Memory B cell (primary cell): ENCODE measurements around the gene AGBL4.

ENCODE experiments used
- ATAC-seq: fragments of 150-1000 bp; cut with Tn5 transposase; 2 replicates; pipeline ENCODE4 v1.10.0; 2021; ENCODE audit warnings: low read depth, mild to moderate bottlenecking, moderate library complexity
- DNase-seq, 2 donors: peaks; one replicate each; pipeline ENCODE4 v3.0.0; 2022; ENCODE audit warnings: low spot score in 2 of 2
- H3K27ac Mint-ChIP-seq: one replicate; pipeline ENCODE4 v1.8.0; 2022; ENCODE audit warnings: mild to moderate bottlenecking, moderate library complexity, mixed read lengths
- H3K27me3 Mint-ChIP-seq: one replicate; pipeline ENCODE4 v1.8.0; 2022; ENCODE audit warnings: mixed read lengths
- H3K36me3 Mint-ChIP-seq: one replicate; pipeline ENCODE4 v1.8.0; 2022; ENCODE audit warnings: mild to moderate bottlenecking, mixed read lengths
- H3K4me1 Mint-ChIP-seq: one replicate; pipeline ENCODE4 v1.8.0; 2022; ENCODE audit warnings: mixed read lengths
- H3K4me3 Mint-ChIP-seq: one replicate; pipeline ENCODE4 v1.8.0; 2022; ENCODE audit warnings: mild to moderate bottlenecking, moderate library complexity, mixed read lengths
- H3K9me3 Mint-ChIP-seq: one replicate; pipeline ENCODE4 v1.8.0; 2022; ENCODE audit warnings: mixed read lengths

Gene AGBL4

DNA sequence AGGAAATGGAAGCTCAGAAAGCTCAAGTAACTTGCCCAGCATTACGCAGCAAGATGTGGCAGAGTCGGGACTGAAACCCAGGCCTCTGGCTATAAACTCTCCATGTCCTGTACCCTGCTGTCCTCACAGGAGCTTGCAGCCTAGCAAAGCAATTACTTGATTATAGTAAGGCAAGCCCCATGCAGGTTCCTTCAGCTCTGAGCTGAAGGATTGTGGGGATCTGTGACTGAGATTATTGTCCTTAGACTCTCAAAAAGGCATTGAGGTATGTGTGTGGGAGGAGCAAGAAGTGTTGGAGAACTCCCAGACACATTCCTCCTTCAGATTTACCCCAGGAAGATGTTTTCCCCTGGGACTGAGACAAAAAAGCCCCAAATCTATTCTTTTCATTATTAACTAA is 1427.7 kb downstream of the AGBL4 start:
- DNase-seq = no peak
- Mint-ChIP-seq H3K27ac (no peak overlapping the region), H3K9me3 (no peaks in the 10 kb centered on the region), H3K36me3 (no peaks in the 10 kb centered on the region), H3K27me3 (peaks cover 2% of the 10 kb centered on the region), H3K4me1 (no peaks in the 10 kb centered on the region), H3K4me3 (no peak overlapping the region)
- ATAC-seq = no peak

DNA sequence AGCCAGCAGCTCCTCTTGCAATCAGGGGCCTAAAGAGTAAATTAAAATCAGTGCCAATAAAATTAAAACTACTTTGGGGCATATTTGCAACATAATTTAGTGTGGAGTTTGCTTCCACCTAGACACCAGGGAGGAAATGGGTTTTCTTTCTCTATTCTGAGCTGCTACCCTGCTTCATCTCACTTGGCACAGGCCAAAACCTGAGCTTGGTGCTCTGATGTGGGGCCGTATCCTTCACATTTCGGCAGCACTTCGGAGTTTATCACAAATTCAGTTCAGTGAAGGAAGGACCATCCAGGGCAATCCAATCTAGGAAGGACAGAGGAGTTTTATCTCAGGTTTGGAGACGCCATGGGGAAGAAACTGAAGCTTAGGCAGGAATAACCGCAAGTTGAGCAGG is 1428.1 kb downstream of the AGBL4 start:
- Mint-ChIP-seq H3K27me3 (peaks cover 2% of the 10 kb centered on the region), H3K4me3 (no peak overlapping the region), H3K9me3 (no peaks in the 10 kb centered on the region), H3K4me1 (no peaks in the 10 kb centered on the region), H3K27ac (no peak overlapping the region), H3K36me3 (no peaks in the 10 kb centered on the region)
- DNase-seq (no peak), ATAC-seq (no peak)

DNA sequence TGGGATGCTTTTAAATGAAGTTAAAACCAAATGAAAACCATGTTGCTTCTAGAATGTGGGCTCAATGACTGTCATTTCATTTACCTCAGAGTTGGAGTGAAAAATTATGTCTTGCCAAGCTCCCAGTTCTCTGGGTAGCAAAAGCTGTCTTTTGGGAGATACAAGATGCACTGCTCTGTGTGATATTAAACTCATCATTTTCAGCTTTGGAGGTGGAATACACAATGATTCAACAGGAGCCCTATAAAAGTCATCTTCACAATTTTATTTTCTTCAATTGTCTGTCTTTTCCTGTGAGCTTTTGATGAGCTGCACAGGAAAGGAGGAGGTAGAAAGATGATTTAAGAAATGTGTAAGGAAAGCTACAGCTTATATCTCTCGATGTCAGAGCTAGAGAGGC is 1431.4 kb downstream of the AGBL4 start:
- no peaks in the 10 kb centered on the region for H3K9me3 Mint-ChIP-seq
- no peaks in the 10 kb centered on the region for H3K36me3 Mint-ChIP-seq
- H3K4me3 Mint-ChIP-seq = no peak overlapping the region
- H3K27me3 Mint-ChIP-seq = peaks cover 3% of the 10 kb centered on the region
- DNase-seq = no peak
- H3K4me1 Mint-ChIP-seq = no peaks in the 10 kb centered on the region
- no peak for ATAC-seq
- H3K27ac Mint-ChIP-seq = no peak overlapping the region

DNA sequence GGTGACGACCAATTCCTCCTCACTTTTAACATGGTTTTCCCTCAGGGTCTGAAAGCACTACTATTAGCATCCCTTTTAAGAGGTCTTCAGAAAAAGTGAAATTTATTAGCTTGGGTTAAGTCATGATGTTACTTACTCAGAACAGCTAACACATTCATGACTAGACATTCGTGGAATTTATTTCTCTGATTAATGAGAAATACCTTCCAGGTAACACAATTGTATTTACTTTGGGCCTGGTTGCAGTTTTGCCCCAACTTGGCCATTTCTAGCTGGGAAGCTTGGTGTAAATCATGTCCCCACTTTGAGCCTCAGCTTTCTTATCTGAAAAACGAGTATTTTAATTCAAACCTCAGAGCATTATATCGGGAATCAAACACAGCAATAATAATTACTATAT is 1432.6 kb downstream of the AGBL4 start:
- Mint-ChIP-seq H3K4me3 (no peak overlapping the region), H3K9me3 (no peaks in the 10 kb centered on the region), H3K27me3 (peaks cover 7% of the 10 kb centered on the region), H3K4me1 (no peaks in the 10 kb centered on the region), H3K27ac (no peak overlapping the region), H3K36me3 (peaks cover 3% of the 10 kb centered on the region)
- DNase-seq (no peak), ATAC-seq (no peak)

DNA sequence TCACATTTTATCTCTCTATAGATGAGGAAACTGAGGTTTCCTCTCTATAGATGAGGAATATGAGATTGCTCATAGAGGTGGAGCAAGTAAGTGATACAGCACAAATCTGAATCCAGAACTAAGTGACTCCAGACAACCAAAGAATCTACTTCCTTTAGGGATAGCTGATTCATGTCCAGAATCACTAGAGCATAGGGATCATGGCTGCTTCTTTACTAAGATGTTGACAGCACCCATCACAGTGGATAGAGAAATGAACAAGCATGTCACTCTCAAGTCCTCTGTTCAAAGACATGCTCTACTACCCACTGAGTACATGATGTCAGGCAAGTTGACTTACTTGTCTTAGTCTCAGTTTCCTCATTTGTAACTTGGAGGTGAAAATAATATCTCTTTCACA is 1435.7 kb downstream of the AGBL4 start:
- no peaks in the 10 kb centered on the region for H3K4me1 Mint-ChIP-seq
- H3K27ac Mint-ChIP-seq = no peak overlapping the region
- no peak overlapping the region for H3K4me3 Mint-ChIP-seq
- ATAC-seq (no peak), DNase-seq (no peak)
- peaks cover 3% of the 10 kb centered on the region for H3K36me3 Mint-ChIP-seq
- no peaks in the 10 kb centered on the region for H3K9me3 Mint-ChIP-seq
- peaks cover 9% of the 10 kb centered on the region for H3K27me3 Mint-ChIP-seq

DNA sequence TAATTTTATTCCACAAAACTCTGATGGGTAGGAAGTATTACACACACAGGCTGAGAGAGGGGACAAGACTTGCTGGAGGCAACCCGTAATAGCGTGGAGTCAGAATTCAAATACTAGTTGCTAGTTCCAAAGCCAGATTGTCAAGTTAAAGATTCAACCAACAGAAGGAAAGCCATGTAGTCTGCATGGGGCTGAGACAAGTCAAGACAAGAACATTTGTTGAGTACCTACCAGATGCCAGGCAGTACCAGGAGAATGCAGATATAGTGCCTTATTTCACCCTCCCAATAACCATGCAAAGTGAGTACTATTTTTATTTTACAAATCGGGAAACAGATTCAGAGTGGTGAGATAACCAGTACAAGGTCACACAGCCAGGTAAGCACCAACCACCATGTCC is 1441.3 kb downstream of the AGBL4 start:
- ATAC-seq = no peak
- Mint-ChIP-seq H3K36me3 (peaks cover 3% of the 10 kb centered on the region), H3K4me1 (no peaks in the 10 kb centered on the region), H3K4me3 (no peak overlapping the region), H3K27me3 (peaks cover 7% of the 10 kb centered on the region), H3K9me3 (no peaks in the 10 kb centered on the region), H3K27ac (no peak overlapping the region)
- no peak for DNase-seq

DNA sequence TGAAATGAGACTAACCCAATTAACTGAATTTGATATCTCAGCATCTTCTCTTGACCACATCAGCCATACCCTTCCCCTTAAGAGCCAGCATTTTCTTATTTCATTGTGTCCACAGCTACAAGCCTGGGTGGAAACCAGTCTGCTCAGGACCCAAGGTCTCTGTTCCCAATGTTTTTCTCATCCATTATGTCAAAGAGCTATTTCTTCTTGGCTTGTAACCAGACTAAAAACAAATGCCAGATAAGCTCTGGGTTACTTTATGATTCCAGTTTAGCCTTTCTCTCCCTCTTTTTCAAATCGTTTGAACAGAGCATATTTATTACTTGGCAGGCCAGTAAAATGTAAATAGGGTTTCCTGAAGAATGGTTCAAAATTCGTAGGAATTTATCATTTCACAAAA is 1442.5 kb downstream of the AGBL4 start:
- DNase-seq (no peak), ATAC-seq (no peak)
- Mint-ChIP-seq H3K4me1 (no peaks in the 10 kb centered on the region), H3K27me3 (peaks cover 3% of the 10 kb centered on the region), H3K27ac (no peak overlapping the region), H3K36me3 (peaks cover under 1% of the 10 kb centered on the region), H3K4me3 (no peak overlapping the region), H3K9me3 (no peaks in the 10 kb centered on the region)

DNA sequence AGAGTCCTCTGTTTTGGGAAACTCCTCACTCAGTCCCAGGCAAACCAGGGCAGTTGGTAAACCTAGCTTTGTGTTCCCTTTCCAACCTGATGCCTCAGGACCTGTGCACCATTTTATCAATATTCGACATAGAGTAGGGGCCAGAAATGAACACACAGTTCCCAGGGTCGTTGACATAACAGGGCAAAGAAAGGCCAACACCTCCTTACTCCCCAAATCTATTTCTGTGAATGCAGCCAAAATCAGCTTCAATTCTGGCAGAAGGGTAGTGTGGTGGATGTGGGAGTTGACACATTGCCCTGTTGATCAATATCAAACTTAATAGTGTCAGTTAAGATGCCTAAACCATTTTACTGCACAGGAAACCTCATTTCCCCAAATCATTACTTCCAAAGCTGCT is 1447.2 kb downstream of the AGBL4 start:
- no peak overlapping the region for H3K4me3 Mint-ChIP-seq
- no peaks in the 10 kb centered on the region for H3K36me3 Mint-ChIP-seq
- ATAC-seq (no peak), DNase-seq (no peak)
- H3K9me3 Mint-ChIP-seq = no peaks in the 10 kb centered on the region
- peaks cover 4% of the 10 kb centered on the region for H3K27me3 Mint-ChIP-seq
- peaks cover 4% of the 10 kb centered on the region for H3K4me1 Mint-ChIP-seq
- no peak overlapping the region for H3K27ac Mint-ChIP-seq

DNA sequence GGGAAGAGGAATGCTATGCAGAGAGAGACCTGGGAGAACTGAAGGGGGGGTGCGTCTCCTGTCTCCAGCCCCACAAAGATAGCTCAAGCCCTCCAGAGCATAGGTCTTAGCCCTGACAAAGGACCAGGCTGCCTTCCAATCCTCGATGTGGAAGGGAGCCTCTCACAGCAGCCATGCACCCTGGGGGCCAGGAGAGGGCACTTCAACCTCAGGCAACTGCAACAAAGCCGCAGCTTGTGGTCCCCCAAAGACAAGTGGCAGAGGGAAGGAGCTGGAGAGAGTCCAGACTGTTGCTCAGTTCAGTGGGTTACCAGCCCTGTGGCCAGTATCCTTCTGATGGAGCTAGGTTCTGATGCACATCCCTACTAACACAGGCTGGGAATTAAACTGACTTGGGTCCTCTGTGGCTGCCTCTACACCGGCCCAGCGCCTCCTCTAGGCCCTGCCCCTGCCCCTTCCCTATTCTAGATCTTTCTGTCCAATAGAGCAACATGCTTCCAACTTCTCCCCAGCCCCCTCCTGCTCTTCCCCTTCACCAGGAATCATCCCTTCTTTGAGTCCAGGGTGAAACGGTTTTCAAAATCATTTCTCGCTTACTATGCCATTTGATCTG is 1451.0 kb downstream of the AGBL4 start:
- Mint-ChIP-seq H3K4me3 (no peak overlapping the region), H3K36me3 (no peaks in the 10 kb centered on the region), H3K27ac (no peak overlapping the region), H3K27me3 (peaks cover 5% of the 10 kb centered on the region), H3K4me1 (peaks cover 4% of the 10 kb centered on the region), H3K9me3 (no peaks in the 10 kb centered on the region)
- DNase-seq = peak; percentile 11 to 20
- ATAC-seq = peak; percentile 49

DNA sequence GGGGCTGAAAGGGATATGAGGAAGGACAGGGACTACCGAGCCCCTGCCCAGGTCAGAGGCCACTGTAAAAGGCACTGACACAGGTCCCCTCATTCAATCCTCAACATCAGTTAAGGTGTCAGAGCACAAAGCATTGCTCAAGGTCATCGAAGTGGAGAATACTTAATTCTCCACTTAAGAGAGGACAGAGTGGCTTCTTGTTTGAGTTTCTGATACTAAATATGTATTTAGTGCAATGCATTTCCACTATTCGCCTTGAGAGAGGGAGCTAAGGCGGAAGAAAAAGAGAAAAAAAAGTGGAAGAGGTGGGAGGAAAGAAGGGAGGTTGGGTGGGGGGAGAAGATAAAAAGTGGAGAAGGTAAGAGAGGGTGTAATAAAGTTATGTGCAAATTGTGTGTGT is 1451.6 kb downstream of the AGBL4 start:
- ATAC-seq = no peak
- peaks cover 4% of the 10 kb centered on the region for H3K4me1 Mint-ChIP-seq
- no peaks in the 10 kb centered on the region for H3K9me3 Mint-ChIP-seq
- peaks cover 5% of the 10 kb centered on the region for H3K27me3 Mint-ChIP-seq
- DNase-seq = no peak
- H3K36me3 Mint-ChIP-seq = no peaks in the 10 kb centered on the region
- H3K4me3 Mint-ChIP-seq = no peak overlapping the region
- H3K27ac Mint-ChIP-seq = no peak overlapping the region

DNA sequence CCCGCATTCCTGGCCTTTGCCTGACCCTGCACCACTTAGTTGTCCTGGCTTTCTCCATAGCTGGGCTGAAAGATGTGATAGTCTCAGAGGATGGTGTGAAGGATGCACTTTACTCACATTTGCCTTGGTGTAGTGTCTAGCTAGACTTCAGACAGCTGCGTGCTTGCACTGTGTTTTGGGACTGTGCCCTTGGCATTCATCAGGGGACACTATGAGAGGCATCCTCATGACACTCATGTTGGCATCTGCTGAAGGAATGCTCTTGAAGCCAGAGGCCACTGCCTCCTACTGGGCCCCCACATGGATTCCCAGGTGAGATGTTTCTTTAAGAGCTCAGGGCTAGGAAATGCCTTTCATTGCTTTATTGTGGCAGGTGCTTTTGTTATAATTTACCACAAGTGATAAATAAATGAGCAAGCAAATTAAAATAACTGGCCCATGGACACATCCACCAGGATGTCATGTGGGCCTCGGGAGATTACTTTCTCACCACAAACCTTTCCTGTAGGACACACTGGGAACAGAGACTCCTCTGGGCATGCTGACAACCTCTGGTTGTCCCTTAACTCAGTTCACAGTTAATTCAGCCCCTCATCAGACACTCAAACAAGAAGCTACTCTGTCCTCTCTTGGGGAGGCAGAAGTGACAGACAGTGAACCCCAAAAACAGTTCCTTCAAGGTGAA is 1452.3 kb downstream of the AGBL4 start:
- H3K27me3 Mint-ChIP-seq = peaks cover 5% of the 10 kb centered on the region
- no peak for ATAC-seq
- no peak overlapping the region for H3K27ac Mint-ChIP-seq
- DNase-seq = no peak
- no peaks in the 10 kb centered on the region for H3K36me3 Mint-ChIP-seq
- H3K9me3 Mint-ChIP-seq = no peaks in the 10 kb centered on the region
- H3K4me3 Mint-ChIP-seq = no peak overlapping the region
- peaks cover 4% of the 10 kb centered on the region for H3K4me1 Mint-ChIP-seq

DNA sequence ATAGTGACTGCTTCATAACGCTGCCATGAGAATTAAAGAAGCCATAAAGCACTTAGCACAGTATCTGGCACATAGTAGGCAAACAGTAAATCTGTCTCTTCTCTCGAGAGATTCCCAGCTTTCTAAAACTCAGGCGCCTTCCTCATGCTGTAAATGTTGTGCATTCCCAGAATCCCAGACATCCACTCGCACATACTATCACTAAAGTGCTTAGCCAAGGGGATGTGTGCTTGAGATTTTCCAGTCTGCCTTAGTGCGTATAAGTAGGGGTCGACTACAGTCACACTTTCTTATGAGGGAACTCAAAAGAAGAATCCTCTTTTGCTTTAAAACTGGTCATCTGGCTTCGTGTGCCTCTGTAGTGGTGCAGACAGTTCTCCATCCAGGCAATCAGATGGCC is 1453.2 kb downstream of the AGBL4 start:
- no peak for DNase-seq
- Mint-ChIP-seq H3K27ac (no peak overlapping the region), H3K27me3 (peaks cover 5% of the 10 kb centered on the region), H3K4me1 (peaks cover 4% of the 10 kb centered on the region), H3K4me3 (no peak overlapping the region), H3K36me3 (no peaks in the 10 kb centered on the region), H3K9me3 (no peaks in the 10 kb centered on the region)
- no peak for ATAC-seq

DNA sequence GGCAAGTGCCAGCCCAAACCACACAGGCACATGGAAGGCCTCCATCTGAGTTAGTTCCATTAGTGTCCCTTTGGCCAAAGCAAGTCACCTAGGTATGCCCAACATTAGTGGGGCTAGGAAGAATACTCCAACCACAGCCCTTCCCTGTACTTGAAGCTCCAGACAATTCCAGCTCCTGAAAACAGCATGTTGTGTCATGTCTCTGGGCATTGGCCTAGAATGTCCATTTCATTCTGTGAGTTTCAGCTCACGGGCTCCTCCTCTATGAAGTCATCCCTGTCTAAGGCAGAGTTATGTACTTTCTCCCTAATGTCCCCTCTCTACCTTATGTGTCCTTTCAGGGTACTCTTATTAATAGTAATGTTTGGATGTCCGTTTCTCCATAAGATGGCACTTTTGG is 1455.3 kb downstream of the AGBL4 start:
- no peaks in the 10 kb centered on the region for H3K36me3 Mint-ChIP-seq
- H3K4me3 Mint-ChIP-seq = no peak overlapping the region
- ATAC-seq (no peak), DNase-seq (no peak)
- no peaks in the 10 kb centered on the region for H3K9me3 Mint-ChIP-seq
- H3K4me1 Mint-ChIP-seq = peaks cover 4% of the 10 kb centered on the region
- H3K27ac Mint-ChIP-seq = no peak overlapping the region
- H3K27me3 Mint-ChIP-seq = peaks cover 9% of the 10 kb centered on the region

DNA sequence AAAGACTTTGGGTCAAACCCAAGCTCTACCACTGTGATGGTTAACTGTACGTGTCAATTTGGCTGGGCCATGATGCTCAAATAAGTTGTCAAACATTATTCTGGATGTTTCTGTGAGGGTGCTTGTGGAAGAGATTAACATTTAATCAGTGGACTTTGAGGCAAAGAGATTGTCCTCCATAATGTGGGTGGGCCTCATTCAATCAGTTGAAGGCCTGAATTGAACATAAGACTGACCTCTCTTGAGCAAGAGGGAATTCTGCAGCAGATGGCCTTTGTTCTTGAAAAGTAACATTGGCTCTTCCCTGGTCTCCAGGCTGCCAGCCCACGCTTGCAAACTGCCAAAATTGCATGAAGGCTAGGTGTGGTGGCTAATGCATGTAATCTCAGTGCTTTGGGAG is 1457.3 kb downstream of the AGBL4 start:
- Mint-ChIP-seq H3K27ac (no peak overlapping the region), H3K4me1 (no peaks in the 10 kb centered on the region), H3K36me3 (no peaks in the 10 kb centered on the region), H3K9me3 (no peaks in the 10 kb centered on the region), H3K27me3 (peaks cover 5% of the 10 kb centered on the region), H3K4me3 (no peak overlapping the region)
- DNase-seq (no peak), ATAC-seq (no peak)

DNA sequence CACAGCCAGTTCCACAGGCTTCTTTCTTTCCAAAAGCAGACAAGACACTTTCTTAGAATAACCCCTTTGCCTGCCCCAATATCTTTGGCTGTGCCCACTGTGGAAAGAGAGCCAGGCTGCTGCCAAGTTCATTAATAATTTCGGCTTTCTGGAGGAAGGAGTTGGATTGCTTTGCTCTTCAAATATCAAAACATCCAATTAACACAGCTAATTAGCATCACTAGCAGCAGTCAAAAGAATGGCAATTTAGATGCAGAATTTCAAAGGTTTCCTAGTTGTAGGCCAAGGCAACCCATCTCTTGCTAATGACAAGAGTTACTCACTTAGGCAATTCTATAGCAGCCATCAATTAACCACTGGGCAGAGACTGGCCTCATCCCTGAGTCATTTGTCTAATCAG is 1460.7 kb downstream of the AGBL4 start:
- DNase-seq (no peak), ATAC-seq (no peak)
- Mint-ChIP-seq H3K27ac (no peak overlapping the region), H3K4me3 (no peak overlapping the region), H3K9me3 (no peaks in the 10 kb centered on the region), H3K27me3 (peaks cover 16% of the 10 kb centered on the region), H3K36me3 (no peaks in the 10 kb centered on the region), H3K4me1 (no peaks in the 10 kb centered on the region)
